ENCODE measurements around the gene FHIP2A.

- TF ChIP-seq CTCF (conservative IDR thresholded peaks at IDR 0.05; ENCODE audit: low read depth in 2 of 2) (no peak), CREB1 (CRISPR knock-in tag; IDR thresholded peaks at IDR 0.05; ENCODE audit: low read depth) (no peak), STAT1 (IDR thresholded peaks at IDR 0.05; ENCODE audit: unreplicated experiment) (no peak), POLR2AphosphoS5 (IDR thresholded peaks at IDR 0.05; ENCODE audit: low read depth) (no peak), REST (IDR thresholded peaks at IDR 0.05; ENCODE audit: unreplicated experiment) (no peak), EZH2 (IDR thresholded peaks at IDR 0.05; ENCODE audit: low read depth, unreplicated experiment) (no peak), EZH2phosphoT487 (IDR thresholded peaks at IDR 0.05; ENCODE audit: unreplicated experiment) (no peak), NANOG (IDR thresholded peaks at IDR 0.05; ENCODE audit: borderline replicate concordance) (no peak), ZNF114 (CRISPR knock-in tag; IDR thresholded peaks at IDR 0.05) (no peak)
Observed at GRCh38 chr10:114823077-114823463, 1.5 kb downstream of the FHIP2A start.
